Measurements from ENCODE around the gene ST6GALNAC4. TPM values are rescaled to one million over a fixed set of nuclear protein-coding genes. Genes with fewer than 3 reads are reported as not detected.

Gene ST6GALNAC4
- total RNA-seq, 4 donors from 2014 or later: 20.3 to 44.8 (median 35.9) TPM

DNA sequence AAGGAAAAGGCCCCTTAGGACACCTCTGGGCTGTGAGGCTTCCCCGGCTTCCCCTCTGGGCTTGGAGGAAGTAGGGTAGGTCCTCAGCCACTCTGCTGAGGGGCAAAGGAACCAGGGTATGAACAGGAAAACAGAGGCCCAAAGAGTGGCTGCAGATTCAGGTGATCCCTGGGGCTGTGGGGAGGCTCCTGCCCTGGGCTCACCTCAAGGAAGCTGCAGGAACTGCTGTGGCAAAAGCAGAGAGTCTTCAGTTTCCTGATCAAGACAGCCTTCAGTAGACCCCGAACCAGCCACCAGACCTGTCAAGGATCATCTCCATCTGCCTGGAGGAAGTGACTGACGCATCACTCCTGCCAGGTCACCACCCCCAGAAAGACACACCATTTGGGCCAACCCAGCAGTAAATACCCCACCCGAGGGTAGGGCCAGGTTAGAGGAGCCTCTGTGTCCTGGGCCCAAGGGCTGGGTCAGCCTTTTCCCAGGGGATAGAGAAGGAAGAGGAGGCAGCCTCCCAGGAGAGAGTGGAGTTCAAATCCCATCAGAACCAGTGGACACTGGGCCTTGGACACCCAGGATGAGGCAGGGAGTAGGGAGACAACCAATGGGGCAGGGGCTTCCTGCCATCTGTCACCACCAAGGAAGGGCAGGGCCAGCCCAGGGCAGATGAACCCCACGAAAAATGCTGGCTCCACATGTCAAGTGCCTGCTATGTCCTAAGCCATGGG lies 11.7 kb downstream of the ST6GALNAC4 start:
- Histone ChIP-seq H3K4me1 (peaks cover 37 to 60% (median 49%) of the 10 kb centered on the region in 4 donors), H3K27me3 (no peaks in the 10 kb centered on the region), H3K9me3 (no peaks in the 10 kb centered on the region), H3K27ac (replicated peaks in 1 of 4) (peak overlapping the region; percentile 60 to 71 (median 68)), H3K36me3 (peaks cover 0 to 25% (median 21%) of the 10 kb centered on the region in 4 donors), H3K4me3 (no peak overlapping the region)
- TF ChIP-seq EP300 (IDR thresholded peaks at IDR 0.05) (no peak), POLR2A (IDR thresholded peaks at IDR 0.05; ENCODE audit: low read depth) (no peak), POLR2AphosphoS5 (IDR thresholded peaks at IDR 0.05) (no peak)
- TF ChIP-seq, protein P1, sequence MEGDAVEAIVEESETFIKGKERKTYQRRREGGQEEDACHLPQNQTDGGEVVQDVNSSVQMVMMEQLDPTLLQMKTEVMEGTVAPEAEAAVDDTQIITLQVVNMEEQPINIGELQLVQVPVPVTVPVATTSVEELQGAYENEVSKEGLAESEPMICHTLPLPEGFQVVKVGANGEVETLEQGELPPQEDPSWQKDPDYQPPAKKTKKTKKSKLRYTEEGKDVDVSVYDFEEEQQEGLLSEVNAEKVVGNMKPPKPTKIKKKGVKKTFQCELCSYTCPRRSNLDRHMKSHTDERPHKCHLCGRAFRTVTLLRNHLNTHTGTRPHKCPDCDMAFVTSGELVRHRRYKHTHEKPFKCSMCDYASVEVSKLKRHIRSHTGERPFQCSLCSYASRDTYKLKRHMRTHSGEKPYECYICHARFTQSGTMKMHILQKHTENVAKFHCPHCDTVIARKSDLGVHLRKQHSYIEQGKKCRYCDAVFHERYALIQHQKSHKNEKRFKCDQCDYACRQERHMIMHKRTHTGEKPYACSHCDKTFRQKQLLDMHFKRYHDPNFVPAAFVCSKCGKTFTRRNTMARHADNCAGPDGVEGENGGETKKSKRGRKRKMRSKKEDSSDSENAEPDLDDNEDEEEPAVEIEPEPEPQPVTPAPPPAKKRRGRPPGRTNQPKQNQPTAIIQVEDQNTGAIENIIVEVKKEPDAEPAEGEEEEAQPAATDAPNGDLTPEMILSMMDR (IDR thresholded peaks at IDR 0.05): no peak
- DNase-seq (ENCODE audit: extremely low spot score): no peak
- intact Hi-C loops (cut with DNase I): no loop called here
- 78% methylated on average over 5 of the region's 5 CpGs for WGBS

DNA sequence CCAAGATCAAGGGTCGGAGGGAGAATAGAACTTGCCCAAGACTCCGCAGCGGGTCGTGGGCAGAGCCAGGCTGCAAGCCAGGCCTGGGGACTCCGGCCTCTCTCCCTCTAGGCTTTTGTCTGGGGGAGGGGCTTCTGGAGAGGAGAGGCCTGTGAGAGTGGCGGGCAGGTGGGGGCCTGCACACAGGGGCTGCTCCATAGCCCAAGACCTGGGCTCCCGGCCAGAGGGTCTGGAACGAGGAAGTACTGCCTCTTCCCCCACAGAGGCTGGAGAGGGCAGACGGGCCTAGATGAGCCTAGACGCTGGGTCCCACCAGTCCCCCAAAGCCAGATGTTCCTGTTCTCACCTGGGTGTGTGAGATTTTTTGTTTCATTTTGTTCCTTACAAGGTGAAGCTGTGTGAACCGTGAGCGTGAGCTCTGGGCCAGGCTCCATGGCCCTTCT lies 12.3 kb downstream of the ST6GALNAC4 start:
- Histone ChIP-seq H3K9me3 (no peaks in the 10 kb centered on the region), H3K27me3 (no peaks in the 10 kb centered on the region), H3K4me1 (peaks cover 41 to 65% (median 53%) of the 10 kb centered on the region in 4 donors), H3K27ac (replicated peaks in 1 of 4) (peak overlapping the region; percentile 60 to 71 (median 68)), H3K36me3 (peaks cover 0 to 19% (median 15%) of the 10 kb centered on the region in 4 donors), H3K4me3 (no peak overlapping the region)
- DNase-seq (ENCODE audit: extremely low spot score): no peak
- 39% methylated on average over 8 of the region's 12 CpGs for WGBS
- intact Hi-C loops (cut with DNase I): no loop called here
- TF ChIP-seq POLR2A (IDR thresholded peaks at IDR 0.05; ENCODE audit: low read depth): no peak
- TF ChIP-seq, protein P1 (IDR thresholded peaks at IDR 0.05): no peak
- TF ChIP-seq POLR2AphosphoS5 (IDR thresholded peaks at IDR 0.05): no peak
- no peak for TF ChIP-seq EP300 (IDR thresholded peaks at IDR 0.05)

DNA sequence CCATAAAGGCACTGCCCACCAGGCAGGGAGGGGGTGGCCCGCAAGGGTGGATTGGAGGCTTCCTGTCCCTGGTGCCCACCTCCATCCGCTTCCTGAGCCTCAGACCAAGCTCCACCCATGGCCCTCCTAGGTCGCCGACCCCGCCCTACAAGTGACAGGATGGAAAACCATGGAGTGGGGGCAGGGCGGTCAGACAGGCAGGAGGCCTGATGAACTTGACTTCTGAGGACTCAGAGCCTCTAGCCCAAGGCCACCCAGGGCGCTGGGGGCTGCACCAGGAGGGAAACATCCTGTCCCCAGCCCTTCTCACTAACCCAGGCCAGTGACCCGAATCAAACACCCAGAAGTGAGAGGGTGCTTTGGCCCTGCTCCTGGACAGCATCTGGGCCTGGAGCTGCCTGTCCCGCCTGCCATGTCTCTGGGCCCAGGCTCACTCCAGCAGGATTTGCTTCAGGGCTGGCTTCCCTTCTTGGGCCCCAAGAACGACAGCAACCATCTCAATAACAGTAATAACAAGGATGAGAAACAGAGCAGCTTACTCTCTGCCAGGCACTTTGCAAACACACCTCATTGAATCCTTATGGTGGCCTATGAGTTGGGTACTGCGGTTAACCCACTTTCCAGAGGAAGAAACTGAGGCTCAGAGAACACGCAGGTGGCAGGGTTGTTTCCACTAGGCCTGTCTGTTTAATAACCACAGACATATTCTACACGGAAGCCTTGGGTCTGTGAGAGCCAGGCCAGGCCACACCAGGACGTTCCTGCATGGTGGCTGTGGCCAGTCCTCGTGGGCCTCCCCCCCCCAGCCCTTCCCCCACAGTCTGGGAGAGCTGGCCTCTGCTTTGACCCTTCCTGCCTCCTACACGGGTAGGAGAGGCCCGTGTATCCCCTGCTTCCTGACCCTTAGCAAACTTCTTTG lies 13.0 kb downstream of the ST6GALNAC4 start:
- no peak for DNase-seq (ENCODE audit: extremely low spot score)

DNA sequence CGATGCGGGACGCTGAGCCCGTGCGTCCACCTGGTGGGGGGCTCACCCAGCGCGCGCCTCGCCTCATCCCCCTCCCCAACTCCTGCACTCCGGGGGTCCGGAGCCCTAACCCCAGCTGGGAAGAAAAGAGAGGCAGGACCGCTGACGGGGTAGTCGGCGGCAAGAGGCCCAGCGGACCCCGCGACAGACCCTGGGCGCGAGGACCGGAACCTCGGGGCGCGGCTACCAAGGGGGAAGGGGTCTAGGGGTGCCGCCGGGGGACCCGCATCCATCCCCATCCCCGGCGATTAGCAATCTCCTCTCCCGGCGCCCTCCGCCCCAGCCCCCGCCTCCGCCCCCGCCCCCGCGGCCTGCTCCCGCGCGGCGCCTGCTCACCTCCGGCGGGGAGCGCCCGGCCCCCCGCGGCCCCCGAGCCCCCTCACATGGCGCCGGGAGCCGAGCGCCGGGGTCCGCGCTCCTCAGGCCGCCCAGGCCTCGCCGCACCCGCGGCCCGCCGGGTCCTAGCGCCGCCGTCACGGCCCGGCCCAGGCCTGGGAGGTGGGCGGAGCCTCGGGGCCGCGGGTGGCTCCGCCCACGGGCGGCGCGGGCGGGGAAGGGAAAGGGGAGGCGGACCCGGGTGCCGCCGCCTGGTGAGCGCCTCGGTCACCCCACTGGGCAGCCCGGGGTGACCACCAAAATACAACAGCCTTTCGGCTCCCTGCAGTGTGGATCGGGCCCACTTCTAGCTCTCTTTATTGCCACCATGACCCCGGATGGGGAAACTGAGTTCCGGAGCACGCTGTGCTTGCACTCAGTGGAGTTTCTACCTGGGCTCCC lies 17.5 kb downstream of the ST6GALNAC4 start, which contains the start of gene ST6GALNAC6:
TSS of gene ST6GALNAC6 (minus strand) at position 476 of the 816 bp plus-strand sequence. CDS start 1,622 bp downstream, outside the sequence.
- no peaks in the 10 kb centered on the region for H3K9me3 ChIP-seq
- no peak for DNase-seq (ENCODE audit: extremely low spot score)
- TF ChIP-seq EP300 (IDR thresholded peaks at IDR 0.05): no peak
- TF ChIP-seq, protein P1 (IDR thresholded peaks at IDR 0.05): peak in 1 of 3 experiments; percentile 19
- TF ChIP-seq POLR2AphosphoS5 (IDR thresholded peaks at IDR 0.05): peak; percentile 20 to 61
- peak within 1 kb of the TSS; percentile 94 to 99 (median 96) for H3K27ac ChIP-seq (replicated peaks in 1 of 4)
- H3K36me3 ChIP-seq: peaks cover 18 to 24% (median 22%) of the 10 kb centered on the region in 4 donors
- intact Hi-C loops (cut with DNase I): no loop called here
- peak within 1 kb of the TSS; percentile 97 to 99 (median 98) for H3K4me3 ChIP-seq
- peaks cover 40 to 65% (median 61%) of the 10 kb centered on the region in 4 donors for H3K4me1 ChIP-seq
- no peaks in the 10 kb centered on the region for H3K27me3 ChIP-seq
- WGBS: 1% methylated on average over 14 of the region's 89 CpGs

More for the DNA sequence above, 13.0 kb downstream of the ST6GALNAC4 start:
- H3K9me3 ChIP-seq: no peaks in the 10 kb centered on the region
- TF ChIP-seq EP300 (IDR thresholded peaks at IDR 0.05) (no peak), POLR2AphosphoS5 (IDR thresholded peaks at IDR 0.05) (peak; percentile 57 to 64)
- H3K27me3 ChIP-seq: no peaks in the 10 kb centered on the region
- H3K4me1 ChIP-seq: peaks cover 42 to 66% (median 54%) of the 10 kb centered on the region in 4 donors
- H3K36me3 ChIP-seq: peaks cover 0 to 13% (median 11%) of the 10 kb centered on the region in 4 donors
- H3K27ac ChIP-seq (replicated peaks in 1 of 4): peak overlapping the region; percentile 60 to 71 (median 68)
- intact Hi-C loops (cut with DNase I): no loop called here
- peak overlapping the region in 1 of 4 donors; percentile 9 for H3K4me3 ChIP-seq
- 42% methylated on average over 15 of the region's 17 CpGs for WGBS

Data from esophagus muscularis mucosa (tissue), 4 donors.